HL-60 (cell line): ENCODE measurements around the gene REG1A.

Experiments used
- DNase-seq, 2 experiments: peaks; one replicate each; pipeline ENCODE4 v3.0.0-alpha.2; 2010 to 2020; ENCODE audit warnings: low read depth in 1 of 2, low spot score in 1 of 2
- H3K27ac ChIP-seq: fragments of 250-450 bp; sonication (Bioruptor Pico); replicated peaks from 2 replicates; pipeline ENCODE4 v1.5.1; 2020; ENCODE audit warnings: mild to moderate bottlenecking, moderate library complexity
- H3K27me3 ChIP-seq: fragments of 250-450 bp; sonication (Bioruptor Pico); 2 replicates; pipeline ENCODE4 v1.5.1; 2021; ENCODE audit warnings: mild to moderate bottlenecking, moderate library complexity; ENCODE audit not compliant: insufficient read depth, poor library complexity, severe bottlenecking
- H3K4me3 ChIP-seq: replicated peaks from 2 replicates; pipeline ENCODE4 v1.5.1; 2011; ENCODE audit warnings: mild to moderate bottlenecking, control low read depth, low read length; ENCODE audit not compliant: insufficient read depth
- CTCF ChIP-seq: IDR thresholded peaks from one replicate; pipeline ENCODE4 v1.5.1; 2011; ENCODE audit warnings: low read length, control low read depth, inconsistent platforms; ENCODE audit not compliant: insufficient read depth
- GABPA ChIP-seq: IDR thresholded peaks from 2 replicates; pipeline ENCODE4 v1.6.1; 2012; ENCODE audit warnings: low read depth
- POLR2AphosphoS5 ChIP-seq: IDR thresholded peaks from 2 replicates; pipeline ENCODE4 v1.6.1; 2012; ENCODE audit warnings: low read depth
- REST ChIP-seq: IDR thresholded peaks from 2 replicates; pipeline ENCODE4 v1.6.1; 2012; ENCODE audit warnings: low read depth; ENCODE audit not compliant: insufficient replicate concordance
- SPI1 ChIP-seq: IDR thresholded peaks from 2 replicates; pipeline ENCODE4 v1.6.1; 2012; ENCODE audit warnings: low read depth, mild to moderate bottlenecking, borderline replicate concordance

Gene REG1A

GRCh38 chr2:79103214-79103613 lies 17.1 kb upstream of the REG1A start:
- Histone ChIP-seq H3K27ac (no peak overlapping the region), H3K27me3 (no peaks in the 10 kb centered on the region), H3K4me3 (no peak overlapping the region)
- DNase-seq, result no peak
- TF ChIP-seq POLR2AphosphoS5, result no peak
- no peak for TF ChIP-seq SPI1
- no peak for TF ChIP-seq GABPA
- TF ChIP-seq CTCF, result no peak
- no peak for TF ChIP-seq REST

GRCh38 chr2:79105259-79105658 lies 15.0 kb upstream of the REG1A start:
- Histone ChIP-seq H3K27me3 (no peaks in the 10 kb centered on the region), H3K4me3 (no peak overlapping the region), H3K27ac (no peak overlapping the region)
- no peak for DNase-seq
- TF ChIP-seq CTCF, result no peak
- no peak for TF ChIP-seq POLR2AphosphoS5
- no peak for TF ChIP-seq SPI1
- TF ChIP-seq GABPA, result no peak
- TF ChIP-seq REST, result no peak

- Histone ChIP-seq H3K27ac (no peak overlapping the region), H3K27me3 (no peaks in the 10 kb centered on the region), H3K4me3 (no peak overlapping the region)
- TF ChIP-seq POLR2AphosphoS5 (no peak), CTCF (no peak), SPI1 (no peak), GABPA (no peak), REST (no peak)
- no peak for DNase-seq
These were observed 8.0 kb upstream of the REG1A start for GRCh38 chr2:79112269-79112668.
